Measurements from ENCODE around the gene CCL21.
"Not testable (repeated sequence)": the region's sequence is repeated elsewhere in the genome, so short reads cannot be mapped to it uniquely, and the experiment has no call there.

DNA sequence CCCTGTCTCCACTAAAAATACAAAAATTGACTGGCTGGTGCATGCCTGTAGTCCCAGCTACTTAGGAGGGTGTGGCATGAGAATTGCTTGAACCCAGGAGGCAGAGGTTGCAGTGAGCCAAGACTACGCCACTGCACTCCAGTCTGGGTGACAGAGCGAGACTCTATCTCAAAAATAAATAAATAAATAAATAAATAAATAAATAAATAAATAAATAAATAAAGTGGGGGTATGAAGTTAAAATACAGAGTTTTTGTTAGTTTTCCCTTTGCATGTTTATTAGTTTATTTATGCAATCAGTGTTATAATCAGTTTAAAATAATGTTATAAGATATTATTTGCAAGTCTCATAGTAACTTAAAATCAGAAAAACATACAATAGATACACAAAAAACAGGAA is 40.4 kb upstream of the CCL21 start:
- TF ChIP-seq, protein P1, sequence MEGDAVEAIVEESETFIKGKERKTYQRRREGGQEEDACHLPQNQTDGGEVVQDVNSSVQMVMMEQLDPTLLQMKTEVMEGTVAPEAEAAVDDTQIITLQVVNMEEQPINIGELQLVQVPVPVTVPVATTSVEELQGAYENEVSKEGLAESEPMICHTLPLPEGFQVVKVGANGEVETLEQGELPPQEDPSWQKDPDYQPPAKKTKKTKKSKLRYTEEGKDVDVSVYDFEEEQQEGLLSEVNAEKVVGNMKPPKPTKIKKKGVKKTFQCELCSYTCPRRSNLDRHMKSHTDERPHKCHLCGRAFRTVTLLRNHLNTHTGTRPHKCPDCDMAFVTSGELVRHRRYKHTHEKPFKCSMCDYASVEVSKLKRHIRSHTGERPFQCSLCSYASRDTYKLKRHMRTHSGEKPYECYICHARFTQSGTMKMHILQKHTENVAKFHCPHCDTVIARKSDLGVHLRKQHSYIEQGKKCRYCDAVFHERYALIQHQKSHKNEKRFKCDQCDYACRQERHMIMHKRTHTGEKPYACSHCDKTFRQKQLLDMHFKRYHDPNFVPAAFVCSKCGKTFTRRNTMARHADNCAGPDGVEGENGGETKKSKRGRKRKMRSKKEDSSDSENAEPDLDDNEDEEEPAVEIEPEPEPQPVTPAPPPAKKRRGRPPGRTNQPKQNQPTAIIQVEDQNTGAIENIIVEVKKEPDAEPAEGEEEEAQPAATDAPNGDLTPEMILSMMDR (conservative IDR thresholded peaks at IDR 0.05): not testable (repeated sequence)
- TF ChIP-seq ZFX (IDR thresholded peaks at IDR 0.05): not testable (repeated sequence)
